Lower leg skin (tissue), 4 donors: Measurements from ENCODE around the gene CPA1. TPM values are rescaled to one million over a fixed set of nuclear protein-coding genes. Genes with fewer than 3 reads are reported as not detected.

Experiments used
- DNase-seq, 2 donors: peaks; one replicate each; pipeline ENCODE4 v3.0.0-alpha.2; 2019; ENCODE audit warnings: low spot score in 2 of 2
- H3K4me3 ChIP-seq: fragments of 200-600 bp; sonication (generic); 2 replicates; pipeline ENCODE4 v1.5.1; 2017; ENCODE audit warnings: mild to moderate bottlenecking, low read depth; ENCODE audit not compliant: poor library complexity, severe bottlenecking
- CTCF ChIP-seq, 3 donors: fragments of 450-650 bp; IDR thresholded peaks; one replicate each; pipeline ENCODE4 v1.5.1; 2016; ENCODE audit warnings: antibody characterized with exemption in 3 of 3, mild to moderate bottlenecking in 3 of 3, moderate library complexity in 2 of 3
- POLR2A ChIP-seq, 2 donors: fragments of 450-650 bp; IDR thresholded peaks; one replicate each; pipeline ENCODE4 v1.6.1; 2016 to 2017; ENCODE audit warnings: antibody characterized with exemption in 2 of 2, mild to moderate bottlenecking in 1 of 2, moderate library complexity in 1 of 2
- WGBS, 2 donors: methylation state at CpG; one replicate each; pipeline ENCODE4 v1.1.5; 2018; 5-methylcytosine and 5-hydroxymethylcytosine counted together
- intact Hi-C: fragments of 100-400 bp; cut with DNase I; formaldehyde crosslinking; loops from one replicate; pipeline ENCODE4 v1.15.0; 2023; ENCODE audit warnings: low total_unique reads
- total RNA-seq, 4 donors: library from RNA; depleted of rRNA; stranded (reverse); fragments of >200 nt; gene quantifications; one replicate each; pipeline ENCODE4 v1.1.0, GENCODE V29; 2016

CPA1 gene
- total RNA-seq, 4 donors from 2014 or later: 1.8 TPM; not detected in 3

GRCh38 chr7:130426564-130426963, 46.3 kb downstream of the CPA1 start:
- 72 to 81% methylated on average over 4 of the region's 4 CpGs for WGBS, 2 donors
- TF ChIP-seq CTCF (IDR thresholded peaks at IDR 0.05) (no peak), POLR2A (IDR thresholded peaks at IDR 0.05) (no peak)

GRCh38 chr7:130429019-130429418, 48.7 kb downstream of the CPA1 start:
- 87 to 95% methylated on average over 4 of the region's 4 CpGs for WGBS, 2 donors
- no peak overlapping the region for H3K4me3 ChIP-seq
- DNase-seq: no peak
- no peak for TF ChIP-seq CTCF (IDR thresholded peaks at IDR 0.05)
- TF ChIP-seq POLR2A (IDR thresholded peaks at IDR 0.05): no peak
- intact Hi-C loops: no loop called here

More at GRCh38 chr7:130426564-130426963, 46.3 kb downstream of the CPA1 start:
- intact Hi-C loops: no loop called here
- no peak for DNase-seq
- no peak overlapping the region for H3K4me3 ChIP-seq

DNA sequence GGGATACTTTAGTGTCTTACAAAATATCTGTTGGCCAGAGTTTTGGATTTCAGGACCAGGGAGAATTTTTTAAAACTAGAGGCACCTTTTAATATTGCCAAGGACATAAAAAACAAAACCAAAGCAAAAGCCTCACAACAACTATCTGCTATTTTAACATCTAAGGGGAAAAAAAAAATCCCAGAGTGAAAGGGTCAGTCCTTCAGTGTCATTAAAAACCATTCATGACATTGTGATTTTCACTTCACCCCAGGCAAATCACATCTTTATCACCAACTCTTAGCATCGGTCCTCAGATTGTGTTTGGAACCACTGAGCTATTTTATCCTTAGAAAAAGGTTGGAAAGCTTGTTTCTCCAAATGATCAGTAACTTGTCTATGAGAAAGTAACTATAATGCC, 49.8 kb downstream of the CPA1 start:
- WGBS, 2 donors: 34 to 48% methylated on average over 1 of the region's 1 CpG
- TF ChIP-seq CTCF (IDR thresholded peaks at IDR 0.05) (no peak), POLR2A (IDR thresholded peaks at IDR 0.05) (no peak)
- DNase-seq: no peak
- intact Hi-C loops: no loop called here
- no peak overlapping the region for H3K4me3 ChIP-seq

DNA sequence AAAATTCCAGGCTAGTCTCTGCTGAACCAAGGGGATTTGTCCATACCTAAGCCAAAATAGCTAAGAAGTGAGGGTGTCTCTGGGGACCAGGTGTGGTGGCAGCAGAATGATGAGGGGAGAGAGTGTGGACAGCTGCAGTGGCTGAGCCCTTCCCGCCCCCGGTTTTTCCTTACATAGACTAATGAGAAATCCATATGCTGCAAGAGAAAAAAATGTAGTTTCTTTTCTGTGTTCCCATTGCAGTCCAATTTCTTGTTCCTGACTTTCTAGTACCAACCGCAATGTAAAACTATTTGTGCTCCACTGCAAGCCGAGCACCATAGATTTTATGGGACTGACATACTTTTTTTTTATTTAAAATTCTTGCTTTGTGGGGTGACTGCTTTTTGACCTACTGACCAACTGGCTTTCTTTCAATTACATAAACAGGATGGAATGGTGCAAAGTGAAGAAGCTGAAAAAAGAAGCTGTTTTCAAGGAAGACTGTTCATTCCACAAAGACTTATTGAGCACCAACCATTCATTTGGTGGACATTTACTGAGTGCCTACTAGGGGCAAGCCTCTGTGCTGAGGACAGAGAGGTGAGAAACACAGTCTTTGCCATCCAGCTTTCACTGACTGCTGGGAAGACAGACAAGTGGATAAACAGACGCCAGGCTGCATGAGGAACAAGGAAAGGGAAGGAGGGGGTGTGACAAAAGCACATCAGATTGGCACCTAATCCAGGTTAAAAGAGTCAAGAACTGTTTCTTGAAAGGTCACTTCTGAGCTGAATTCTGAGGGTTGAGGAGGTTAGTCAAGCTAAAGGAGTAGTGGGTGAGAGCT, 50.8 kb downstream of the CPA1 start:
- H3K4me3 ChIP-seq: no peak overlapping the region
- intact Hi-C loops: no loop called here
- DNase-seq: no peak
- WGBS, 2 donors: 42 to 46% methylated on average over 5 of the region's 5 CpGs
- no peak for TF ChIP-seq CTCF (IDR thresholded peaks at IDR 0.05)

GRCh38 chr7:130432886-130433285, 52.6 kb downstream of the CPA1 start:
- 79 to 84% methylated on average over 3 of the region's 3 CpGs for WGBS, 2 donors
- TF ChIP-seq CTCF (IDR thresholded peaks at IDR 0.05) (no peak), POLR2A (IDR thresholded peaks at IDR 0.05) (no peak)
- no peak overlapping the region for H3K4me3 ChIP-seq
- no peak for DNase-seq
- intact Hi-C loops: no loop called here

GRCh38 chr7:130433301-130433700, 53.0 kb downstream of the CPA1 start:
- no peak for TF ChIP-seq POLR2A (IDR thresholded peaks at IDR 0.05)
- TF ChIP-seq CTCF (IDR thresholded peaks at IDR 0.05): no peak
- 92 to 97% methylated on average over 1 of the region's 1 CpG for WGBS, 2 donors

More at GRCh38 chr7:130433301-130433700, 53.0 kb downstream of the CPA1 start:
- intact Hi-C loops: no loop called here
- H3K4me3 ChIP-seq: no peak overlapping the region
- no peak for DNase-seq
